Naive thymus-derived CD4-positive, alpha-beta T cell (primary cell): ENCODE data around the gene RNF133. TPM values are rescaled to one million over a fixed set of nuclear protein-coding genes. Genes with fewer than 3 reads are reported as not detected.

Source experiments
- ATAC-seq: fragments of 150-1000 bp; cut with Tn5 transposase; 2 replicates; pipeline ENCODE4 v1.10.0; 2021; ENCODE audit warnings: mild to moderate bottlenecking, moderate library complexity
- CTCF ChIA-PET: fragments of 350-600 bp; sonication (Branson Sonifier 250); formaldehyde crosslinking; loops from one replicate; lab custom pipeline; 2021; ENCODE audit warnings: antibody characterized with exemption; lab: Charles Lee
- POLR2A ChIA-PET: fragments of 350-600 bp; sonication (Branson Sonifier 250); formaldehyde crosslinking; loops from one replicate; lab custom pipeline; 2021; ENCODE audit warnings: antibody characterized with exemption, inconsistent platforms; lab: Charles Lee
- DNase-seq, 9 donors: peaks; one replicate each; pipeline versions ENCODE4 v3.0.0 to v3.0.0-alpha.2; 2020 to 2022; ENCODE audit warnings: mixed read lengths in 1 of 9
- H3K27ac ChIP-seq: one replicate; pipeline ENCODE4 v1.7.0; 2013; ENCODE audit warnings: mild to moderate bottlenecking, low read depth, low read length, moderate library complexity
- H3K27me3 ChIP-seq, 2 donors: one replicate each; pipeline ENCODE4 v1.7.0; 2013; ENCODE audit warnings: low read length in 2 of 2, mild to moderate bottlenecking in 2 of 2, moderate library complexity in 2 of 2; ENCODE audit not compliant: control insufficient read depth in 2 of 2, insufficient read depth in 2 of 2
- H3K36me3 ChIP-seq, 3 experiments: 1 replicate in 2 of 3; 2 replicates in 1 of 3; pipeline ENCODE4 v1.7.0; 2013; ENCODE audit warnings: low read length in 3 of 3, mild to moderate bottlenecking in 3 of 3, moderate library complexity in 1 of 3; ENCODE audit not compliant: insufficient read depth in 3 of 3, control insufficient read depth in 2 of 3
- H3K4me1 ChIP-seq, 2 donors: one replicate each; pipeline ENCODE4 v1.7.0; 2013; ENCODE audit warnings: low read length in 2 of 2, mild to moderate bottlenecking in 2 of 2, moderate library complexity in 1 of 2; ENCODE audit not compliant: control insufficient read depth in 2 of 2, insufficient read depth in 2 of 2
- H3K4me3 ChIP-seq: 2 replicates; pipeline ENCODE4 v1.7.0; 2013; ENCODE audit warnings: mild to moderate bottlenecking, low read length
- H3K9me3 ChIP-seq, 3 experiments: 1 replicate in 2 of 3; 2 replicates in 1 of 3; pipeline ENCODE4 v1.7.0; 2013; ENCODE audit warnings: low read length in 3 of 3; ENCODE audit not compliant: control insufficient read depth in 2 of 3
- H3K27ac Mint-ChIP-seq, 9 donors: one replicate each; pipeline ENCODE4 v1.8.0; 2020 to 2022; ENCODE audit warnings: mixed read lengths in 9 of 9, mild to moderate bottlenecking in 8 of 9, moderate library complexity in 5 of 9, inconsistent platforms in 2 of 9
- H3K27me3 Mint-ChIP-seq, 5 donors: one replicate each; pipeline ENCODE4 v1.8.0; 2021 to 2022; ENCODE audit warnings: mixed read lengths in 5 of 5, mild to moderate bottlenecking in 1 of 5
- H3K36me3 Mint-ChIP-seq, 5 donors: one replicate each; pipeline ENCODE4 v1.8.0; 2020 to 2022; ENCODE audit warnings: mixed read lengths in 5 of 5, mild to moderate bottlenecking in 3 of 5, inconsistent platforms in 1 of 5
- H3K4me1 Mint-ChIP-seq, 7 donors: one replicate each; pipeline ENCODE4 v1.8.0; 2020 to 2022; ENCODE audit warnings: mixed read lengths in 7 of 7, mild to moderate bottlenecking in 3 of 7, inconsistent platforms in 1 of 7
- H3K4me3 Mint-ChIP-seq, 10 donors: one replicate each; pipeline ENCODE4 v1.8.0; 2020 to 2022; ENCODE audit warnings: mild to moderate bottlenecking in 10 of 10, mixed read lengths in 10 of 10, moderate library complexity in 6 of 10, inconsistent platforms in 2 of 10
- H3K9me3 Mint-ChIP-seq, 11 donors: one replicate each; pipeline ENCODE4 v1.8.0; 2020 to 2022; ENCODE audit warnings: mixed read lengths in 11 of 11, mild to moderate bottlenecking in 4 of 11, inconsistent platforms in 1 of 11, moderate library complexity in 1 of 11
- intact Hi-C, 2 donors: fragments of 100-400 bp; cut with micrococcal nuclease; formaldehyde crosslinking; loops; one replicate each; pipeline ENCODE4 v1.15.1; 2023
- polyA plus RNA-seq, 2 donors: library from polyadenylated mRNA; unstranded; fragments of 300-500 nt; fragmentation: Illumina TruSeq; gene quantifications; one replicate each; pipeline ENCODE4 v1.2.3, GENCODE V29; 2021
- total RNA-seq, 6 experiments: library from RNA in 5 of 6; stranded (reverse) in 5 of 6; gene quantifications; 1 replicate in 5 of 6; 2 replicates in 1 of 6; pipeline ENCODE4 v1.2.3 and lab custom pipeline; 2021 to 2026

Gene RNF133
- not detected for total RNA-seq
- not detected for polyA plus RNA-seq
- not detected for total RNA-seq (lab: John Stamatoyannopoulos, UW)

GRCh38 chr7:122699017-122699416, at the start of gene RNF133:
TSS of gene RNF133 (minus strand) at chr7:122699117. CDS start at chr7:122698918, 199 bp downstream.
- Histone ChIP-seq H3K4me3 (no peak within 1 kb of the TSS), H3K4me1 (no peaks in the 10 kb centered on the region), H3K9me3 (no peaks in the 10 kb centered on the region), H3K27ac (no peak within 1 kb of the TSS), H3K27me3 (no peaks in the 10 kb centered on the region), H3K36me3 (no peaks in the 10 kb centered on the region)
- Mint-ChIP-seq H3K27me3 (no peaks in the 10 kb centered on the region), H3K4me3 (no peak within 1 kb of the TSS), H3K4me1 (no peaks in the 10 kb centered on the region), H3K36me3 (peaks cover 0 to 4% (median 0%) of the 10 kb centered on the region in 5 donors), H3K27ac (no peak within 1 kb of the TSS), H3K9me3 (peaks cover 0 to 26% (median 10%) of the 10 kb centered on the region in 11 donors)
- no peak for ATAC-seq
- ChIA-PET CTCF (no interaction called here), POLR2A (no interaction called here)
- intact Hi-C loops: no loop called here
- DNase-seq: no peak

- Mint-ChIP-seq H3K9me3 (peaks cover 0 to 6% (median 0%) of the 10 kb centered on the region in 11 donors), H3K4me3 (no peak overlapping the region), H3K4me1 (no peaks in the 10 kb centered on the region), H3K27ac (no peak overlapping the region), H3K36me3 (no peaks in the 10 kb centered on the region), H3K27me3 (no peaks in the 10 kb centered on the region)
- Histone ChIP-seq H3K36me3 (no peaks in the 10 kb centered on the region), H3K27me3 (no peaks in the 10 kb centered on the region), H3K27ac (no peak overlapping the region), H3K4me1 (no peaks in the 10 kb centered on the region), H3K9me3 (no peaks in the 10 kb centered on the region), H3K4me3 (no peak overlapping the region)
- POLR2A ChIA-PET: no interaction called here
- CTCF ChIA-PET: no interaction called here
- intact Hi-C loops: no loop called here
- DNase-seq (no peak), ATAC-seq (no peak)
Observed at GRCh38 chr7:122748195-122748594, 49.3 kb upstream of the RNF133 start.

- no peak for DNase-seq
- H3K27me3 Mint-ChIP-seq: no peaks in the 10 kb centered on the region
- Histone ChIP-seq H3K36me3 (no peaks in the 10 kb centered on the region), H3K27ac (no peak overlapping the region), H3K4me1 (no peaks in the 10 kb centered on the region), H3K9me3 (no peaks in the 10 kb centered on the region), H3K27me3 (no peaks in the 10 kb centered on the region), H3K4me3 (no peak overlapping the region)
- intact Hi-C loops: no loop called here
- ChIA-PET POLR2A (no interaction called here), CTCF (no interaction called here)
- no peak overlapping the region for H3K4me3 Mint-ChIP-seq
- no peak for ATAC-seq
- H3K36me3 Mint-ChIP-seq: no peaks in the 10 kb centered on the region
- H3K27ac Mint-ChIP-seq: no peak overlapping the region
- peaks cover 0 to 6% (median 0%) of the 10 kb centered on the region in 11 donors for H3K9me3 Mint-ChIP-seq
- H3K4me1 Mint-ChIP-seq: no peaks in the 10 kb centered on the region
Observed at GRCh38 chr7:122746948-122747347, 48.0 kb upstream of the RNF133 start.

- no peak overlapping the region for H3K27ac ChIP-seq
- no peaks in the 10 kb centered on the region for H3K4me1 Mint-ChIP-seq
- intact Hi-C loops: no loop called here
- no peaks in the 10 kb centered on the region for H3K27me3 Mint-ChIP-seq
- H3K27me3 ChIP-seq: no peaks in the 10 kb centered on the region
- H3K27ac Mint-ChIP-seq: no peak overlapping the region
- no peaks in the 10 kb centered on the region for H3K9me3 ChIP-seq
- H3K36me3 Mint-ChIP-seq: no peaks in the 10 kb centered on the region
- peaks cover 0 to 12% (median 0%) of the 10 kb centered on the region in 11 donors for H3K9me3 Mint-ChIP-seq
- ChIA-PET CTCF (no interaction called here), POLR2A (no interaction called here)
- ATAC-seq: no peak
- H3K4me3 Mint-ChIP-seq: no peak overlapping the region
- DNase-seq: no peak
- no peaks in the 10 kb centered on the region for H3K4me1 ChIP-seq
- no peak overlapping the region for H3K4me3 ChIP-seq
- no peaks in the 10 kb centered on the region for H3K36me3 ChIP-seq
Observed at GRCh38 chr7:122743211-122743610, 44.3 kb upstream of the RNF133 start.

GRCh38 chr7:122738947-122739346, 40.0 kb upstream of the RNF133 start:
- intact Hi-C loops: no loop called here
- H3K27me3 Mint-ChIP-seq: no peaks in the 10 kb centered on the region
- no peaks in the 10 kb centered on the region for H3K27me3 ChIP-seq
- H3K36me3 Mint-ChIP-seq: no peaks in the 10 kb centered on the region
- H3K4me1 ChIP-seq: no peaks in the 10 kb centered on the region
- no peak overlapping the region for H3K27ac Mint-ChIP-seq
- no peak for DNase-seq
- CTCF ChIA-PET: no interaction called here
- H3K9me3 ChIP-seq: no peaks in the 10 kb centered on the region
- H3K4me3 ChIP-seq: no peak overlapping the region
- no peak overlapping the region for H3K27ac ChIP-seq
- H3K36me3 ChIP-seq: no peaks in the 10 kb centered on the region
- no peak overlapping the region for H3K4me3 Mint-ChIP-seq
- peaks cover 0 to 17% (median 0%) of the 10 kb centered on the region in 11 donors for H3K9me3 Mint-ChIP-seq
- POLR2A ChIA-PET: no interaction called here
- ATAC-seq: no peak
- H3K4me1 Mint-ChIP-seq: no peaks in the 10 kb centered on the region

GRCh38 chr7:122736183-122736582, 37.3 kb upstream of the RNF133 start:
- no peaks in the 10 kb centered on the region for H3K36me3 Mint-ChIP-seq

GRCh38 chr7:122727759-122728158, 28.8 kb upstream of the RNF133 start:
- Mint-ChIP-seq H3K4me3 (no peak overlapping the region), H3K27me3 (no peaks in the 10 kb centered on the region), H3K27ac (no peak overlapping the region), H3K4me1 (no peaks in the 10 kb centered on the region), H3K9me3 (peaks cover 0 to 14% (median 0%) of the 10 kb centered on the region in 11 donors), H3K36me3 (no peaks in the 10 kb centered on the region)
- Histone ChIP-seq H3K9me3 (no peaks in the 10 kb centered on the region), H3K4me1 (no peaks in the 10 kb centered on the region), H3K36me3 (no peaks in the 10 kb centered on the region), H3K27me3 (no peaks in the 10 kb centered on the region), H3K27ac (no peak overlapping the region), H3K4me3 (no peak overlapping the region)
- ChIA-PET CTCF (no interaction called here), POLR2A (no interaction called here)
- ATAC-seq (no peak), DNase-seq (no peak)
- intact Hi-C loops: no loop called here

More at GRCh38 chr7:122736183-122736582, 37.3 kb upstream of the RNF133 start:
- POLR2A ChIA-PET: no interaction called here
- H3K27ac ChIP-seq: no peak overlapping the region
- H3K27me3 ChIP-seq: no peaks in the 10 kb centered on the region
- CTCF ChIA-PET: interaction anchor here (0.6 kb wide), 1 partner anchor 9 kb away, joined by 4 read pairs; no protein-coding TSS in a partner anchor
- DNase-seq: no peak
- no peak overlapping the region for H3K4me3 ChIP-seq
- Mint-ChIP-seq H3K27ac (no peak overlapping the region), H3K9me3 (peaks cover 0 to 21% (median 3%) of the 10 kb centered on the region in 11 donors), H3K27me3 (no peaks in the 10 kb centered on the region), H3K4me1 (no peaks in the 10 kb centered on the region), H3K4me3 (no peak overlapping the region)
- no peaks in the 10 kb centered on the region for H3K36me3 ChIP-seq
- ATAC-seq: no peak
- no peaks in the 10 kb centered on the region for H3K4me1 ChIP-seq
- intact Hi-C loops: no loop called here
- H3K9me3 ChIP-seq: no peaks in the 10 kb centered on the region
